ENCODE data around the gene LRP1. TPM values are rescaled to one million over a fixed set of nuclear protein-coding genes. Genes with fewer than 3 reads are reported as not detected.

The LRP1 gene
- total and polyA plus RNA-seq, 2 of the 13 experiments (the other 11 are each of a cell fraction or from before 2014, with no cell fraction given), result 14.7 to 30.8 TPM

GRCh38 chr12:57101892-57102695 lies 26.2 kb upstream of the LRP1 start (continued):
- TF ChIP-seq NR1H2 (CRISPR knock-in tag; IDR thresholded peaks at IDR 0.05; ENCODE audit: borderline replicate concordance, low read depth) (no peak), SCMH1 (CRISPR knock-in tag; IDR thresholded peaks at IDR 0.05; ENCODE audit: borderline replicate concordance) (no peak), HNRNPUL1 (IDR thresholded peaks at IDR 0.05; ENCODE audit: low read depth, low read length) (no peak), NFYB (CRISPR knock-in tag; IDR thresholded peaks at IDR 0.05) (no peak), FOXP4 (CRISPR knock-in tag; IDR thresholded peaks at IDR 0.05) (peak; percentile 68), ZNF468 (CRISPR knock-in tag; IDR thresholded peaks at IDR 0.05) (no peak), DMAP1 (CRISPR knock-in tag; IDR thresholded peaks at IDR 0.05) (peak; percentile 49; the same call in 1 of the 2 replicates), NFIB (CRISPR knock-in tag; IDR thresholded peaks at IDR 0.05; ENCODE audit: borderline replicate concordance) (no peak), MXD4 (CRISPR knock-in tag; IDR thresholded peaks at IDR 0.05) (0 out of 2 replicates have a peak, but pooled peaks have one; percentile 27), MAX (IDR thresholded peaks at IDR 0.05) (peak; percentile 51), ZBTB14 (CRISPR knock-in tag; IDR thresholded peaks at IDR 0.05) (no peak), ZFP1 (CRISPR knock-in tag; IDR thresholded peaks at IDR 0.05) (peak; percentile 32; the same call in 1 of the 2 replicates), ZNF432 (CRISPR knock-in tag; IDR thresholded peaks at IDR 0.05; ENCODE audit: borderline replicate concordance) (no peak), ZNF567 (CRISPR knock-in tag; IDR thresholded peaks at IDR 0.05; ENCODE audit: borderline replicate concordance) (no peak), EED (CRISPR knock-in tag; IDR thresholded peaks at IDR 0.05) (0 out of 2 replicates have a peak, but pooled peaks have one; percentile 20), ZNF570 (CRISPR knock-in tag; IDR thresholded peaks at IDR 0.05; ENCODE audit: borderline replicate concordance) (no peak)
- TF ChIP-seq, protein P1, sequence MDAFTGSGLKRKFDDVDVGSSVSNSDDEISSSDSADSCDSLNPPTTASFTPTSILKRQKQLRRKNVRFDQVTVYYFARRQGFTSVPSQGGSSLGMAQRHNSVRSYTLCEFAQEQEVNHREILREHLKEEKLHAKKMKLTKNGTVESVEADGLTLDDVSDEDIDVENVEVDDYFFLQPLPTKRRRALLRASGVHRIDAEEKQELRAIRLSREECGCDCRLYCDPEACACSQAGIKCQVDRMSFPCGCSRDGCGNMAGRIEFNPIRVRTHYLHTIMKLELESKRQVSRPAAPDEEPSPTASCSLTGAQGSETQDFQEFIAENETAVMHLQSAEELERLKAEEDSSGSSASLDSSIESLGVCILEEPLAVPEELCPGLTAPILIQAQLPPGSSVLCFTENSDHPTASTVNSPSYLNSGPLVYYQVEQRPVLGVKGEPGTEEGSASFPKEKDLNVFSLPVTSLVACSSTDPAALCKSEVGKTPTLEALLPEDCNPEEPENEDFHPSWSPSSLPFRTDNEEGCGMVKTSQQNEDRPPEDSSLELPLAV (CRISPR knock-in tag; conservative IDR thresholded peaks at IDR 0.05; ENCODE audit: low read depth), result no peak
- TF ChIP-seq, protein P2, sequence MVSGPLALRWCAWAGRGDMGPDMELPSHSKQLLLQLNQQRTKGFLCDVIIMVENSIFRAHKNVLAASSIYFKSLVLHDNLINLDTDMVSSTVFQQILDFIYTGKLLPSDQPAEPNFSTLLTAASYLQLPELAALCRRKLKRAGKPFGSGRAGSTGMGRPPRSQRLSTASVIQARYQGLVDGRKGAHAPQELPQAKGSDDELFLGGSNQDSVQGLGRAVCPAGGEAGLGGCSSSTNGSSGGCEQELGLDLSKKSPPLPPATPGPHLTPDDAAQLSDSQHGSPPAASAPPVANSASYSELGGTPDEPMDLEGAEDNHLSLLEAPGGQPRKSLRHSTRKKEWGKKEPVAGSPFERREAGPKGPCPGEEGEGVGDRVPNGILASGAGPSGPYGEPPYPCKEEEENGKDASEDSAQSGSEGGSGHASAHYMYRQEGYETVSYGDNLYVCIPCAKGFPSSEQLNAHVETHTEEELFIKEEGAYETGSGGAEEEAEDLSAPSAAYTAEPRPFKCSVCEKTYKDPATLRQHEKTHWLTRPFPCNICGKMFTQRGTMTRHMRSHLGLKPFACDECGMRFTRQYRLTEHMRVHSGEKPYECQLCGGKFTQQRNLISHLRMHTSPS (CRISPR knock-in tag; IDR thresholded peaks at IDR 0.05; ENCODE audit: low read depth), result no peak
- TF ChIP-seq, protein P3, sequence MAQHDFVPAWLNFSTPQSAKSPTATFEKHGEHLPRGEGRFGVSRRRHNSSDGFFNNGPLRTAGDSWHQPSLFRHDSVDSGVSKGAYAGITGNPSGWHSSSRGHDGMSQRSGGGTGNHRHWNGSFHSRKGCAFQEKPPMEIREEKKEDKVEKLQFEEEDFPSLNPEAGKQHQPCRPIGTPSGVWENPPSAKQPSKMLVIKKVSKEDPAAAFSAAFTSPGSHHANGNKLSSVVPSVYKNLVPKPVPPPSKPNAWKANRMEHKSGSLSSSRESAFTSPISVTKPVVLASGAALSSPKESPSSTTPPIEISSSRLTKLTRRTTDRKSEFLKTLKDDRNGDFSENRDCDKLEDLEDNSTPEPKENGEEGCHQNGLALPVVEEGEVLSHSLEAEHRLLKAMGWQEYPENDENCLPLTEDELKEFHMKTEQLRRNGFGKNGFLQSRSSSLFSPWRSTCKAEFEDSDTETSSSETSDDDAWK (CRISPR knock-in tag; IDR thresholded peaks at IDR 0.05), result no peak

Data from HepG2 (cell line).